ENCODE measurements around the gene LTBP4.

DNA sequence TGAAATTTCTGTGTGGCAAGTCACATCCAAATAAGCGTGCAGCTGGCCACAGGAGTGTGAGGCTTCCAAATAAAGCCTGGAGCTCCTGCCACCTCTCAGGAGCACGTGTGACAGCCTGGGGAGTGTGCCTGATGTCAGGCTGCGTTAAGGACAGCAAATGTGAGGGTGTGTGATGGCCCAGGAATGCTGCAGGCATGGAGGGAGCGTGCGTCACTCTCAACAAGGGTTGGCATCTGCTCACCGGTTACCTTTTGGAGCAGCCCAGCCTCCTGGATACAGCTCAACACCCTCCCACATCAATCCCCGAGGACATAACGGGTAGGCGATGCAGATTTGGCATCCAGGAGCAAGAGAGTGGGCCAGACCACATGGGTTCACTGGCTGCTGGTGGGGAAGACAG lies 70.2 kb downstream of the LTBP4 start:
- TF ChIP-seq, protein P1, sequence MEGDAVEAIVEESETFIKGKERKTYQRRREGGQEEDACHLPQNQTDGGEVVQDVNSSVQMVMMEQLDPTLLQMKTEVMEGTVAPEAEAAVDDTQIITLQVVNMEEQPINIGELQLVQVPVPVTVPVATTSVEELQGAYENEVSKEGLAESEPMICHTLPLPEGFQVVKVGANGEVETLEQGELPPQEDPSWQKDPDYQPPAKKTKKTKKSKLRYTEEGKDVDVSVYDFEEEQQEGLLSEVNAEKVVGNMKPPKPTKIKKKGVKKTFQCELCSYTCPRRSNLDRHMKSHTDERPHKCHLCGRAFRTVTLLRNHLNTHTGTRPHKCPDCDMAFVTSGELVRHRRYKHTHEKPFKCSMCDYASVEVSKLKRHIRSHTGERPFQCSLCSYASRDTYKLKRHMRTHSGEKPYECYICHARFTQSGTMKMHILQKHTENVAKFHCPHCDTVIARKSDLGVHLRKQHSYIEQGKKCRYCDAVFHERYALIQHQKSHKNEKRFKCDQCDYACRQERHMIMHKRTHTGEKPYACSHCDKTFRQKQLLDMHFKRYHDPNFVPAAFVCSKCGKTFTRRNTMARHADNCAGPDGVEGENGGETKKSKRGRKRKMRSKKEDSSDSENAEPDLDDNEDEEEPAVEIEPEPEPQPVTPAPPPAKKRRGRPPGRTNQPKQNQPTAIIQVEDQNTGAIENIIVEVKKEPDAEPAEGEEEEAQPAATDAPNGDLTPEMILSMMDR (IDR thresholded peaks at IDR 0.05), result no peak
- TF ChIP-seq EZH2 (IDR thresholded peaks at IDR 0.05; ENCODE audit: borderline replicate concordance, insufficient read depth, low read depth, low read length, poor library complexity, severe bottlenecking), result no peak
